Globus pallidus (tissue), 1 donor: ENCODE results near the gene PFKP.

ENCODE experiments used
- DNase-seq: peaks from one replicate; pipeline ENCODE4 v3.0.0-alpha.2; 2015; ENCODE audit warnings: low spot score

PFKP gene

GRCh38 chr10:3071405-3072198 lies 4.3 kb downstream of the PFKP start:
- DNase-seq: no peak

- DNase-seq: no peak
Measured at GRCh38 chr10:3072641-3073360, 5.5 kb downstream of the PFKP start.

GRCh38 chr10:3074145-3074665 lies 6.9 kb downstream of the PFKP start:
- no peak for DNase-seq

GRCh38 chr10:3074985-3075600 lies 7.7 kb downstream of the PFKP start:
- no peak for DNase-seq

GRCh38 chr10:3076138-3076537 lies 8.8 kb downstream of the PFKP start:
- DNase-seq: no peak

GRCh38 chr10:3077509-3077908 lies 10.2 kb downstream of the PFKP start:
- no peak for DNase-seq

GRCh38 chr10:3077940-3078630 lies 10.7 kb downstream of the PFKP start:
- no peak for DNase-seq

- DNase-seq: no peak
Measured at GRCh38 chr10:3081383-3081981, 14.1 kb downstream of the PFKP start.

- DNase-seq: no peak
Measured at GRCh38 chr10:3082290-3082689, 14.9 kb downstream of the PFKP start.

- no peak for DNase-seq
Measured at GRCh38 chr10:3085785-3086567, 18.6 kb downstream of the PFKP start.

GRCh38 chr10:3090388-3090787 lies 23.0 kb downstream of the PFKP start:
- DNase-seq: no peak

GRCh38 chr10:3090914-3091787 lies 23.8 kb downstream of the PFKP start:
- DNase-seq: peak; percentile 40

GRCh38 chr10:3091921-3092320 lies 24.6 kb downstream of the PFKP start:
- DNase-seq: no peak

GRCh38 chr10:3093996-3094395 lies 26.6 kb downstream of the PFKP start:
- DNase-seq: no peak

- DNase-seq: no peak
Measured at GRCh38 chr10:3094609-3095036, 27.3 kb downstream of the PFKP start.

- no peak for DNase-seq
Measured at GRCh38 chr10:3095373-3096139, 28.2 kb downstream of the PFKP start.

GRCh38 chr10:3096149-3096548 lies 28.8 kb downstream of the PFKP start:
- no peak for DNase-seq

GRCh38 chr10:3097160-3097559 lies 29.8 kb downstream of the PFKP start:
- no peak for DNase-seq

- no peak for DNase-seq
Measured at GRCh38 chr10:3098689-3099088, 31.3 kb downstream of the PFKP start.
